Right atrium auricular region (tissue), 2 donors: ENCODE data around the gene BACH2. TPM values are rescaled to one million over a fixed set of nuclear protein-coding genes. Genes with fewer than 3 reads are reported as not detected.

Source experiments
- DNase-seq: peaks from one replicate; pipeline ENCODE4 v3.0.0-alpha.2; 2019; ENCODE audit warnings: low spot score
- H3K27ac ChIP-seq, 2 donors: fragments of 200-600 bp; sonication (generic); 1 replicate in 1 of 2; 2 replicates in 1 of 2; pipeline ENCODE4 v1.5.1; 2016 to 2019
- H3K27me3 ChIP-seq, 2 donors: fragments of 200-600 bp; sonication (generic); one replicate each; pipeline versions ENCODE4 v1.5.1 to v1.6.0; 2017 to 2019
- H3K36me3 ChIP-seq: fragments of 200-600 bp; sonication (generic); one replicate; pipeline ENCODE4 v1.5.1; 2016
- H3K4me1 ChIP-seq, 2 donors: fragments of 200-600 bp; sonication (generic); one replicate each; pipeline versions ENCODE4 v1.5.1 to v1.6.0; 2017 to 2019
- H3K4me3 ChIP-seq, 2 donors: fragments of 200-600 bp; sonication (generic); 1 replicate in 1 of 2; 2 replicates in 1 of 2; pipeline ENCODE4 v1.5.1; 2017 to 2019; ENCODE audit warnings: mild to moderate bottlenecking in 1 of 2, moderate library complexity in 1 of 2
- H3K9me3 ChIP-seq, 2 donors: fragments of 200-600 bp; sonication (generic); one replicate each; pipeline ENCODE4 v1.5.1; 2019
- total RNA-seq, 2 donors: library from RNA; depleted of rRNA; stranded (reverse); fragments of >200 nt; gene quantifications; one replicate each; pipeline ENCODE4 v1.1.0, GENCODE V29; 2016
- TF ChIP-seq, protein P1 (sequence below), 2 donors: fragments of 200-600 bp; sonication (generic); IDR thresholded peaks; one replicate each; pipeline ENCODE4 v1.5.1; 2019; ENCODE audit warnings: antibody characterized with exemption in 2 of 2

Gene BACH2
- total RNA-seq, 2 donors from 2014 or later, result 0.82 to 2.2 TPM

DNA sequence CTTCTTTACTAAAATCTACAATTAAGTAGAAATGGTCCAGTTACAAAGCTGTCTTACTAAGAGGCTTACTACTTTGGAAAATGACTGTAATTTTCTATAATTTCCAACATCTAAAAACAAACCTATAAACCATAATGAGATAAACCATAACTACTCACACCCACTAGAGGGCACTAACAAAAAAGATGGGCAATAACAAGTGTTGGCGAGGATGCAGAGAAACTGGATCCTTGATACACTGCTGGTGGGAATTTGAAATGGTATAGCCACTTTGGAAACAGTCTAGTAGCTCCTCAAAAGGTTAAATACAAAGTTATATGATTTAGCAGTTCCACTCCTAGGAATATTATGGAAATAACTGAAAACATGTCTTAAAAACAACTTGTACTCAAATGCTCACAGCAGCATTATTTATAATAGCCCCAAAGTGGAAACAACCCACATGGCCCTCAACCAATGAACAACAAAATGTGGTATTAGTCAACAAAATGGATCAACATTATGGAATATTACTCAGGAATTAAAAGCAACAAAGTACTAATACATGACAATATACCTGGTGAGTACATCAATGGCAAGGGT lies 351.7 kb downstream of the BACH2 start:
- no peak overlapping the region for H3K27ac ChIP-seq
- TF ChIP-seq, protein P1, sequence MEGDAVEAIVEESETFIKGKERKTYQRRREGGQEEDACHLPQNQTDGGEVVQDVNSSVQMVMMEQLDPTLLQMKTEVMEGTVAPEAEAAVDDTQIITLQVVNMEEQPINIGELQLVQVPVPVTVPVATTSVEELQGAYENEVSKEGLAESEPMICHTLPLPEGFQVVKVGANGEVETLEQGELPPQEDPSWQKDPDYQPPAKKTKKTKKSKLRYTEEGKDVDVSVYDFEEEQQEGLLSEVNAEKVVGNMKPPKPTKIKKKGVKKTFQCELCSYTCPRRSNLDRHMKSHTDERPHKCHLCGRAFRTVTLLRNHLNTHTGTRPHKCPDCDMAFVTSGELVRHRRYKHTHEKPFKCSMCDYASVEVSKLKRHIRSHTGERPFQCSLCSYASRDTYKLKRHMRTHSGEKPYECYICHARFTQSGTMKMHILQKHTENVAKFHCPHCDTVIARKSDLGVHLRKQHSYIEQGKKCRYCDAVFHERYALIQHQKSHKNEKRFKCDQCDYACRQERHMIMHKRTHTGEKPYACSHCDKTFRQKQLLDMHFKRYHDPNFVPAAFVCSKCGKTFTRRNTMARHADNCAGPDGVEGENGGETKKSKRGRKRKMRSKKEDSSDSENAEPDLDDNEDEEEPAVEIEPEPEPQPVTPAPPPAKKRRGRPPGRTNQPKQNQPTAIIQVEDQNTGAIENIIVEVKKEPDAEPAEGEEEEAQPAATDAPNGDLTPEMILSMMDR (IDR thresholded peaks at IDR 0.05), result peak in 1 of 2 donors; percentile 43
- H3K4me3 ChIP-seq, result no peak overlapping the region
- no peaks in the 10 kb centered on the region for H3K36me3 ChIP-seq
- no peaks in the 10 kb centered on the region for H3K4me1 ChIP-seq
- DNase-seq, result no peak
- H3K27me3 ChIP-seq, result no peaks in the 10 kb centered on the region
- no peaks in the 10 kb centered on the region for H3K9me3 ChIP-seq

DNA sequence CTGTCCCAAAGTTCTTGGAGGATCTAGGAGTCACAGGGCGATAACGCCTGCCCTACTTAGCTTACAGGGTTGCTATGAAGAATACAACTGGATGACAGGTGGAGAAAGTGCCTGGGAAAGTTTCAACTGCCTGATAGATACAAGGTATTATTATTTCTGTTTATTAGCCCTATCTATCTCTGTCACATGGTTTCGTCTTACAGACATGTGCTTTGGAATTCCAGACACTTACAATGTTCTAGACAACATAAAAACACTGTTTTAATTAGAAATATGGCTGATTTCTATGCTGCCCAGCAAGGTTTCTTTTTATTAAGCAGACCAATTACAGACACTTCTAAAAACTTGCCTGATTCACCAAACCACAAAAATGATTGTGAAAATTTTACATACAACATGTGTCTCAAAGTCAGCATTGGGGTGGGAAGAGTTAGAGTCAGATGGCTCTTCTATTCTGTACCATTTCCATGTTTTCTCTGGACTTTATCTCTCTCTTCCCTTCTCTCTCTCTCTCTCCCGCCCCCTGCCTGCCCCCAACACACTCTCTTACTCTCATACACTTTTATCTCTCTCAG lies 352.4 kb downstream of the BACH2 start:
- DNase-seq, result no peak
- H3K27ac ChIP-seq, result no peak overlapping the region
- no peaks in the 10 kb centered on the region for H3K9me3 ChIP-seq
- TF ChIP-seq, protein P1 (IDR thresholded peaks at IDR 0.05), result no peak
- no peaks in the 10 kb centered on the region for H3K4me1 ChIP-seq
- H3K27me3 ChIP-seq, result no peaks in the 10 kb centered on the region
- no peaks in the 10 kb centered on the region for H3K36me3 ChIP-seq
- no peak overlapping the region for H3K4me3 ChIP-seq

DNA sequence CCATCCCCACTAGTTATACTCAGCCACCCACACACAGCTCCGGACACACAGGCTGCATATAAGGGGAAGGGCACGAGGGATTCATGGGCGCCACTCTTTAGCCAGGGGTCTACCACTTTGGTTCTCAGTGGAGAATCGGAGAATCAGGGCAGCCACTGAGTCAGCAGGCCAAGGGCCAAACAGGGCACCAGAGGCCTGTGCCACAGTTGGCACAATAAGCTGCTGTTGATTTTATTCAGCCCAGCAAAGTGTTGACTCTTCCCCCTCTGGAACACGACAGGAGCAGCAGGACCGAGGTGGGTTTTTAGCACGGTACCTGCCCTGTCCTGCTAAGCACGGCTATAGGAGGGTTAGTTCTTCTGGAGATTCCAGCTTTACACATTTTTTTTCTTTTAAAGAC lies 354.0 kb downstream of the BACH2 start:
- H3K27ac ChIP-seq, result no peak overlapping the region
- no peaks in the 10 kb centered on the region for H3K27me3 ChIP-seq
- H3K4me3 ChIP-seq, result no peak overlapping the region
- no peak for DNase-seq
- TF ChIP-seq, protein P1 (IDR thresholded peaks at IDR 0.05), result no peak
- H3K9me3 ChIP-seq, result no peaks in the 10 kb centered on the region
- no peaks in the 10 kb centered on the region for H3K36me3 ChIP-seq
- no peaks in the 10 kb centered on the region for H3K4me1 ChIP-seq

DNA sequence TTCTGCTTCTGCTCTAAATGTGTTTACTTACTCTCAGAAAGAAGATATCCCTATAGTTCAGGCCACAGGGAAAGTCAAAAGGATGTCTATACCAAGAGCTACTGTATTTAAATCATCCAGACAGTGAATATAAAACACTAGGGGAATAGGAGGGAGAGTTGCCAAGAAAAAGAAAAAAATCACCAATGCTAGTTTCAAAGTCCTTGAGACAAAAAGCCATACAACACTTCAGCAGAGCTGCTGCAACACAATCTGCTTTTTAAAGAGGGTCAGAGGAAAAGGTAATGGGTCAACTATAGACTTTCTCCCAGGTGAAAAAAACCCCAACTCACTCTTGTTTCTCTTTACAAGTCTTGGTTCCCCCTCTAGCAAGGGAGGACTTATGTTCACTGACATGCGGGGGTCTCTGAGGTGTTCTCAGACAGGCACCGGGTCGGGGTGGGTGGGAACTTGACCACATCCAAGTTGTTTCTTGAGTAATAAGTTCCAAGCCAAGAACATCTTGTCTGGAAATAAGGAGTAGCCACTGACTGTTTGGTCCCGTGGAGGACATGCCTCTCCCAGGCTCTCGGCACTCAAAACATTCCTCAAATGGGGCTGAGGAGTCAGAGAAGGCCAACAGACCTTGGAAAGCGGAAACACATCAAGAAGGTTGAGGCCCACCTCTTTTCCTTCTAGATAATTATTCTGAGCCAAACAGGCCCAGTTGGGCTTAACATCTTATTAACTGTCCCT lies 354.7 kb downstream of the BACH2 start:
- no peaks in the 10 kb centered on the region for H3K27me3 ChIP-seq
- TF ChIP-seq, protein P1 (IDR thresholded peaks at IDR 0.05), result no peak
- H3K4me1 ChIP-seq, result no peaks in the 10 kb centered on the region
- no peaks in the 10 kb centered on the region for H3K9me3 ChIP-seq
- no peak for DNase-seq
- H3K36me3 ChIP-seq, result no peaks in the 10 kb centered on the region
- H3K4me3 ChIP-seq, result no peak overlapping the region
- no peak overlapping the region for H3K27ac ChIP-seq

DNA sequence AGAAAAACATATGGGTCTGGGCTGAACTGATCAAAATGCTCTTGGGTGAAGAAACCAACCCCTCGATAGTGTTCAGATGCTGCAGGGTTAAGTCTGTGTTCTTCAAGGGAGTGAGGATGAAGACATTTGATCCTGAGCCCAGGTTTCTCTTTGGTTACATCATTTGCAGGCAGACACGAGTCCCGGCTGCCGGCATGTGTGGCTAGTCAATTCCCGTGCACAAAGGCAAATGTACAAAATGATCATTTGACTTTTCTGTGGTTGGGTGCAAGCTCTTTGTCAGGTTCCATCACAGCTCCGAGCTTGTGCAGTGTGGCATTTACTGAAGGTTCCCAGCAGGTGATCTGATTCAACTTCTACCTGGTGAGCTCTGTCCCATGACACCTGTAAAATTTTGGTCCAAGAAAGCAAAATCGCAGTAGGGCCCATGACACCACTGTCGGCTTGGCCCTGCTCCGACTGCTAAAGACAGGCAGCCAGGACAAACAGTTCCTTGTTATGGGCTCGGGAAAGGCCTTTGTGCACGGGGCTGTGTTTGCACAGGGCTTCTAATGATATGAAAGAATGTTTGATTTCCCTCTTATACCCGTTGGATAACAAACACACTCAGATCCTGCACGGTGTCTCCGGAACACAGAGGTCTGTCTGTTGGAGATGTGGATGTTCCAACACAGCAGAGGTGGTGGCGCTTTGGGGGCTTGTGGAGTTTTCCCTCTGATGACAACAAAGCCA lies 355.4 kb downstream of the BACH2 start:
- no peak overlapping the region for H3K4me3 ChIP-seq
- no peaks in the 10 kb centered on the region for H3K9me3 ChIP-seq
- H3K27me3 ChIP-seq, result no peaks in the 10 kb centered on the region
- peak; percentile 66 for DNase-seq
- H3K27ac ChIP-seq, result no peak overlapping the region
- TF ChIP-seq, protein P1 (IDR thresholded peaks at IDR 0.05), result no peak
- no peaks in the 10 kb centered on the region for H3K4me1 ChIP-seq
- H3K36me3 ChIP-seq, result no peaks in the 10 kb centered on the region
